GM23248 (cell line): ENCODE measurements around the gene INTS11.

Source experiments
- EZH2 ChIP-seq: fragments of 200-600 bp; sonication (generic); IDR thresholded peaks from 2 replicates; pipeline ENCODE4 v1.6.1; 2018; ENCODE audit warnings: antibody characterized with exemption, mild to moderate bottlenecking; ENCODE audit not compliant: insufficient read depth, poor library complexity, severe bottlenecking
- EZH2phosphoT487 ChIP-seq: fragments of 200-600 bp; sonication (generic); IDR thresholded peaks from 2 replicates; pipeline ENCODE4 v1.6.1; 2018; ENCODE audit warnings: antibody characterized with exemption, moderate library complexity, mild to moderate bottlenecking, low read depth; ENCODE audit not compliant: insufficient read depth

- TF ChIP-seq EZH2phosphoT487 = no peak
- TF ChIP-seq EZH2 = no peak
Measured at GRCh38 chr1:1347026-1347595, 22.7 kb upstream of the INTS11 start.
